Right forelimb (tissue), 1 donor: ENCODE measurements around the gene MYDGF.

Source experiments
- DNase-seq: peaks from one replicate; pipeline ENCODE4 v3.0.0-alpha.2; 2018

The MYDGF gene

DNA sequence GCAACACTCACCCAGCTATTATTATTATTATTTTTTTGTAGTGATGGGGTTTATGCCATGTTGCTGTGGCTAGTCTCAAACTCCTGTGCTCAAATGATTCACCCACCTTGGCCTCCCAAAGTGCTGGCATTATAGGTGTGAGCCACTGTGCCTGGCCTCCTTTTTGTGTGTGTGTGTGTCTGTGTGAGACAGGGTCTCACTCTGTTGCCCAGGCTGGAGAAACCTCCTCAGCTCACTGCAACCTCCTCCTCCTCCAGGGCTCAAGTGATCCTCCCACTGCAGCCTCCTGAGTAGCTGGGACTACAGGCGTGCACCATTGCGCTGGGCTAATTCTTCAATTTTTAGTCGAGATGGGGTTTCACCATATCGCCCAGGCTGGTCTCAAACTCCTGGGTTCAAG lies 3.6 kb upstream of the MYDGF start:
- DNase-seq, result no peak

DNA sequence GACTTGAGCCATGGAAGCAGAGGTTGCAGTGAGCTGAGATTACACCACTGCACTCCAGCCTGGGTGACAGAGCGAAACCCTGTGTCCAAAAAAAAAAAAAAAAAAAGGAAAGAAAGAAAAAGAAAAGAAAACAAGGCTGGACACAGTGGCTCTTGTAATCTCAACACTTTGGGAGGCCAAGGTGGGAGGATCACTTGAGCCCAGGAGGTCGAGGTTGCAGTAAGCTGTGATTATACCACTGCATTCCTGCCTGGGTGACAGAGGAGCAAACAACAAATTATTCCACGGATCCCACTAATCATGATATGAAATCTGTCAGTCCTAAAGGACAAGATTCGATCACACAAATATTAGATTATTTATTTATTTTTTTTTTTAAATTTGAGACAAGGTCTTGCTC lies 3.1 kb upstream of the MYDGF start:
- no peak for DNase-seq

GRCh38 chr19:4671185-4671851 lies 1.2 kb upstream of the MYDGF start:
- DNase-seq, result no peak

DNA sequence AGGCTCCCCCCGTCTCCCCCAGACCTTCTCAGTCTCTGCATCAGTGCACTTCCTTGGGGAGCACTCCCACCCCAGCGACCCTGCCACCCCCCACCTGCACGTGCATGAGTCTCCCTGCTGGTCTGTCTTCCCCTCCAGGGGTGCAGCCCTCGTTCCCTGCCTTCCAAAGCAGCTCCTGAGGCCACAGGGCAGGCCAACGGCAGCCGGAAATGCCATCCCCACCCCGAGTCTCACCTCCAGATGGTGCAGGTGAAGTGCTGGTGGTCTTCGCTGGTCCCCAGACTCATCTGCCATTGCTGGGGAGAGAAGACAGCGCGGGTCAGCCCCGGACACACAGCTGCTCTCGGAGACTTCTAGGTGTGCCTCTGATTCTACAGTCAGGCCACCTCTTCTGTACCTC lies 5.5 kb downstream of the MYDGF start:
- no peak for DNase-seq

DNA sequence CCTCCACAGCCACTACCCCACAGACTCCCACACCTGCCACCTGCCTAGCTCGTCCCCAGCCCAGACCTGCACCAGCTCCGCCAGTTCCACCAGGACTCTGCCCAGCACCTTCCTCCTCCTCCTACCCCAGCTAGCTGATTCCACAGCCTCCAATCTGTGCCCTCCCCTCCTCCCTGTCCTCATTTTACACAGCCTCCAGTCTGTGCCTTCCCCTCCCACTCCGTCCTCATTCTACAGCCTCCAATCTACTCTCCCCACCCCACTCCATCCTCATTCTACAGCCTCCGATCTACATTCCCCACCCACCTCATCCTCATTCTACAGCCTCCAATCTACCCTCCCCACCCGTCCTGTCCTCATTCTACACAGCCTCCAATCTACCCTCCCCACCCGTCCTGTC lies 7.3 kb downstream of the MYDGF start:
- no peak for DNase-seq

DNA sequence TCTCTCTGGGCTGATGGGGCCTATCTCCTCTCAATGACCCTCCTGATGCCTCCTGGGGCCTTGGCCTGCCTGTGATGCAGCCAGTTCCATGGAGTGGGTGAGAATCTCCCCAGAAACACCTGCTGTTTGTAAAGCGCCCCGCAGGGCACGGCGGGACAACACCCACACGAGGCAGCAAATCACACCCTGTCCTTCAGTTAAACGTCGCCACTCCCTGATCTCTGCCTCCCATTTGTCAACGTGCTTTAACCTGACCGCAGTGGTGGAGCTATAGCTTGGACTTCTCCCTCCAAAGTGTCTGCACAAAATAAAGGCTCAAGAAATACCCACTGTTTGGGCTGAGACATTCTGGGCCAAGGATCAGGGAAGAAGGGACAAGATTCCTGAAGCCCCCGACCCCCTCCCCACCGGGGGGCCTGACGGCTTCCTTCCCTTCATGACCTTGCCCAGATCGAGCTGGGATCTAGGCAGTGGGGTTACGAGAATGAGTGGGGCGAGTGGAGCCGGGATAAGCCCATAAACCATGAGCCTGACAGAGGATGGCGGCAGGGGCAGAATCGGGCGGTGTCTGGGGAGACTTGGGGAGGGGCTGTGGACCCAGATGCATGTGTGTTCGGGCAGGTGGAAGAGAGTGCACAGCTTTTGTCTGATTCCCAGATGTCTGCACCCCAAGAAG lies 8.0 kb downstream of the MYDGF start:
- no peak for DNase-seq

- DNase-seq, result no peak
These were observed 9.1 kb downstream of the MYDGF start for GRCh38 chr19:4660993-4661392.

DNA sequence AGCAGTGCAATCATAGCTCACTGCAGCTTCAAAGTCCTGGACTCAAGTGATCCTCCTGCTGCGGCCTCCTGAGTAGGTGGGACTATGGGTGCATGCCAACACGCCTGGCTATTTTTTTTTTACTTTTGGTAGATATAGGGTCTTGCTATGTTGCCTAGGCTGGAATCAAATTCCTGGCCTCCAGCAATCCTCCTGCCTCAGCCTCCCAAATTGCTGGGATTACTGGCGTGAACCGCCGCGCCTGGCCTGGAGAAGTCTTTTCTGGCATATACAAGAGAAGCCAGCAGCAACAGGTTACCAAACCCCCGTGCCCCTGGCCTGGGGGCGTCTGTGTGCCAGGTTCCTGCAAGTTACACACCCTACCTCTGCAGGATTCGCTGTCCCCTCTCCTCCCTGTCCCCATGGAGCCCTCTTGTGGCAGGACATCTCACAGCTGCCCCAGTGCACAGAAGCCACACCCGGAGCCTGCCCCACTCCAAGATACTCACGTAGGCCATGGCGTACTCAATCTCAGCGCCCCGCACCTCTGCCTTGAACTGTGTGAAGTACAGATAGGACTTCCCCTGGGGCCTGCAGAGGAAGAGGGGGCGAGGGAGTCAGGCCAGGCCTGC lies 9.9 kb downstream of the MYDGF start:
- no peak for DNase-seq

DNA sequence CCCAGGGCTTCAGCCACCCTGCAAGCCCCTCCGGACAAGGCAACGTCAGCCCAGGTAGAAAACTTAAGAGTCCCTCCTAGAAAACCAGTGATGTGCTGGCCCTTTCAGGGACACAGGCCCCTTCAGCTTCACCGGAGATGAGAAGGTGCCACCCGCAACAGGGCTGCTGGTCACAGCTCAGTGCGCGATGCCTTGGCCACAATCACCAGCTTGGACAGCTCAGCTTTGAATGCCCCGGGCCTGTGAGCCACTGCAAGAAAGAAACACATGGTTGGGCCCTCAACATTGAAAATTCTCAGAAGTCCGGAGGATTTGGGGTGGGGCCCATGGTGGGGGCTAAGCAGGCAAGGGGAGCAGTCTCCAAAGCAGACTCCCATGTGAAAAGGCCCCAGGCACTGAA lies 12.3 kb downstream of the MYDGF start:
- DNase-seq, result no peak

- DNase-seq, result no peak
These were observed 12.9 kb downstream of the MYDGF start for GRCh38 chr19:4657262-4657661.

DNA sequence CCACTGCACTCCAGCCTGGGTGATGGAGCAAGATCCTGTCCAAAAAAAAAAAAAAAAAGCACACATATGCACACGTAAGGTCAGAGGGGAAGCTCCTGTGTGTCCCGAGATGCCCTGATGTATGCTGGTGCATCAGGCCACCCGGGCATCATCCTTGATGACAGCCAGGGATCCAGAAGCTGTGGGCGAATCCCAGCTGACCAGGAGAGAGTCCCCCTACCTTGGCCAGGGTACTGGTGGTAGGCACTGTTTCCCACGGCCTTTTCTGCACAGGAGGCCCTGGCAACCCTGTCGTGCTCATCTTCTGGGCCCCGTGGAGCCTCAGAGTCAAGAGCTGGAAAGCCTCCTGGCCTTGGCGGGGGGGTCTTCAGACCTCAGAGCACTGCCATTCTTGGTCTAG lies 14.0 kb downstream of the MYDGF start:
- DNase-seq, result no peak

DNA sequence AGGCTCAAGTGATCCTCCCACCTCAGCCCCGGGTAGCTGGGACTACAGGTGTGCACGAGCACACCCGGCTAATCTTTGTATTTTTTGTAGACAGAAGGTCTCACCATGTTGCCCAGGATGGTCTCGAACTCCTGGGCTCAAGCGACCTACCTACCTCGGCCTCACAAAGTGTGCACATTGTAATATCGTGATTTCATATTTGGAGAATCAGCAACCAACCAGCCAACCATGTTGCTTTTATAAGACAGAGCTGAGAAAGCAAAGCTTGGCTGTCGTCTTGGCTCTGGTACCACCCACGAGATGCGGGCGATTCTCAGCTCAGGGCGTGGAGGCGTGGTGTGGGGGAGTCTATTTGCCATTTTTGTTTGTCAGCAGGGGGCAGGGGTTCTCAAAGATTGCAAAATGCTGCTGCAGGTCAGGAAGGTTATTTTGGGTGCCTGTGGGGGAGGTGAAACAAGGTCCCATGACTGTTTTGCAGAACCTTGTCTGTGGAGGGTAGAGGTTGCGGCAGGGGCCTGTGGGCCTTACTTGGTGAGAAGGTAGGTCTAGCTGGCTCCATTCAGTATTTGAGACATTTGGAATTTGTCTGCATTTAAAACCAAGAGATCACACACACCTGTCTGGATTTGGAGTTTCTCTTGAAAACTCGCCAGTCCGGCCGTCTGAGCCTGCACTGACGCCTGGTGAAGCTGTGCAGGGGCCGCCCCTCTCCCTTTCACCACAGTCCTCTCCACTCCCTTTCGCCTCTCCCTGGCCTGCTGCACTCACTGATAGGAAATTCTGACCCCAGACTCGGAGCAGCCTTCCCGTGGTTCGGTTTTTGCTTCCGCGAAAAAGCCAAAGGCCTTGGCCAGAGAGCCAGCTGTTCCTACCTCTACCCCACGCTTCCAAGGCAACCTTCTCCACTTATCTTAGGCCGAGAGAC lies 15.4 kb downstream of the MYDGF start:
- DNase-seq, result no peak

GRCh38 chr19:4653793-4654436 lies 16.2 kb downstream of the MYDGF start:
- no peak for DNase-seq

DNA sequence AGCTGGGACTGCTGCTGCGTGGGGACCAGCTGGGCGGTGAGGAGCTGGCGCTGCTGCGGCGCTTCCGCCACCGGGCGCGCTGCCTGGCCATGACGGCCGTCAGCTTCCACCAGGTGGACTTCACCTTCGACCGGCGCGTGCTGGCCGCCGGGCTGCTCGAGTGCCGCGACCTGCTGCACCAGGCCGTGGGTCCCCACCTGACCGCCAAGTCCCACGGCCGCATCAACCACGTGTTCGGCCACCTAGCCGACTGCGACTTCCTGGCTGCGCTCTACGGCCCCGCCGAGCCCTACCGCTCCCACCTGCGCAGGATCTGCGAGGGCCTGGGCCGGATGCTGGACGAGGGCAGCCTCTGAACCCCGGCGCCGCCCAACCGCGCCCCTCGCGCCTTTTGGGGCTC lies 18.1 kb downstream of the MYDGF start:
- DNase-seq, result no peak

GRCh38 chr19:4650159-4650558 lies 20.0 kb downstream of the MYDGF start:
- DNase-seq, result no peak

GRCh38 chr19:4649392-4650047 lies 20.6 kb downstream of the MYDGF start:
- no peak for DNase-seq

DNA sequence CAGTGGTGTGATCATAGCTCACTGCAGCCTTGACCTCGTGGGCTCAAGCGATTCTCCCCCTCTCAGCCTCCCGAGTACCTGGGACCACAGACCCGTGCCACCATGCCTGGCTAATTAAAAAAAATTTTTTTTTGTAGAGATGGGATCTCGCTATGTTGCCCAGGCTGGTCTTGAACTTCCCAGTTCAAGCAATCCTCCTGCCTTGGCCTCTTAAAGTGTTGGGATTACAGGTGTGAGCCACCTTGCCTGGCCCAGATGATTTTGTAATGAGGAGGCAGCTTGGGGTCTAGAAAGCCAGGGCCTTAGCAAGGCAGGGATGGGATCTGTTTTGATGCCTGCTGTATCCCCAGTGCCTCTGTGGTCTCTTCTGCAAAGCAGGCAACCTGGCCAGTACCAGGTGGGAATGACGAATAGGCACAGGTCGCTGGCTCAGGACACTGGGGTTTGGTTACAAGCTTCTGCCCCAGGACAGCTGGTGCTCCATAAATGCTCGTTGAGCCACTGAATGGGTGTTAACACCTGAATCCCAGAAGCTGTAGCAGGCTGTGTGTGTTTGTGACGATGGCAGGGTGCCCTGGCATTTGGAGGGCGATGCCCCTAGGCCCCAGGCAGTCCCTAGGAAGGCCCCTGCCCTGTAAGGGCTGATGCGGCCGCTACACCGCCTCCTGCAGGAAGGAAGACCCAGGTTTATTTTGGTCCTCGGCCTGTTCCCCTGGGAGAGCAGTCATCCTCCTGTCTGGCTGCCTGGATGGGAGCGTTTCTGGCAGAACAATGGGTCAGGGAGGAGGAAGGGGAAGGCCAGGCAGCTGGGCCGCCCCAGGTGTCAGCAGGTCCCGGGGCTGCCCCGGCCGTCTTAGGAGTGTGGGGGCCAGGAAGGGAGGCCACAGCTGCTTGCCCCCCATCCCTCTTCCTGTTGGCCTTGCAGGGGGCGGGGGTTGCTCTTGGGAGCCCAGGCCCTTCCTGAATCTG lies 22.2 kb downstream of the MYDGF start:
- DNase-seq, result peak; percentile 71

GRCh38 chr19:4645718-4646117 lies 24.4 kb downstream of the MYDGF start:
- no peak for DNase-seq

DNA sequence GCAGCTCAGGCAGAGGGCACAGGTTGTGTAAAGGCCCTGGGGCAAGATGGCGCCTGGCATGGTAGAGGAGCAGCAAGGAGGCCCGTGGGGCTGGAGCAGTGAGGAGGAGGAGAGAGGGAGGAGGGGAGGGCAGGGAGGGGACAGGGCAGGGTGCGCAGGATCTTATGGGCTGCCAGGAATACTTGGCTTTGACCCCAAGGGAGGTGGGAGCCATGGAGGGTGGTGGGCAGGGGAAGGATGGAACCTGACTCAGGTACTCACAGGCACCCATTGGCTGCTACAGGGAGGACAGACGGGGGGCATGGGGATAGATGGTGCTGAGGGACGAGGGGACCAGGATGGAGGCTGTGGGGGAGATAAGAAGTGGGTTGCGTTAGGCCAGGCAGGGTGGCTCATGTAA lies 27.5 kb downstream of the MYDGF start:
- DNase-seq, result no peak

- no peak for DNase-seq
These were observed 29.0 kb downstream of the MYDGF start for GRCh38 chr19:4641132-4641531.
